HepG2 (cell line): Measurements from ENCODE around the gene FAM120AOS.

ENCODE experiments used
- CTCF ChIP-seq: sonication (generic); formaldehyde crosslinking; IDR thresholded peaks from 2 replicates; pipeline ENCODE4 v1.5.0; 2020; ENCODE audit warnings: mild to moderate bottlenecking, missing genetic modification reagents, moderate library complexity
- EZH2 ChIP-seq: conservative IDR thresholded peaks from 2 replicates; pipeline ENCODE4 v1.6.1; 2012; ENCODE audit warnings: mild to moderate bottlenecking, low read depth, low read length, moderate library complexity
- FOXM1 ChIP-seq: sonication (generic); formaldehyde crosslinking; IDR thresholded peaks from 2 replicates; pipeline ENCODE4 v1.5.0; 2020; ENCODE audit warnings: missing genetic modification reagents
- NR3C1 ChIP-seq: sonication (generic); formaldehyde crosslinking; IDR thresholded peaks from 2 replicates; pipeline ENCODE4 v1.4.0; 2020; ENCODE audit warnings: missing genetic modification reagents
- SOX13 ChIP-seq, 3 experiments: fragments of 450-650 bp in 1 of 3; sonication (generic) in 1 of 3; formaldehyde crosslinking in 1 of 3; IDR thresholded peaks in 2 of 3; conservative IDR thresholded peaks in 1 of 3; 2 replicates each; pipeline versions ENCODE4 v1.5.0 to v1.6.1; 2016 to 2020; ENCODE audit warnings: antibody characterized with exemption in 1 of 3, mild to moderate bottlenecking in 1 of 3, missing compliant biosample characterization in 1 of 3, missing genetic modification reagents in 1 of 3, moderate library complexity in 1 of 3
- ZNF407 ChIP-seq: sonication (generic); formaldehyde crosslinking; IDR thresholded peaks from one replicate; pipeline ENCODE4 v1.5.1; 2020; ENCODE audit warnings: mild to moderate bottlenecking, missing genetic modification reagents; ENCODE audit errors: not compliant biosample characterization
- ZNF605 ChIP-seq: sonication (generic); formaldehyde crosslinking; IDR thresholded peaks from 2 replicates; pipeline ENCODE4 v1.8.0; 2022; ENCODE audit warnings: mild to moderate bottlenecking, missing genetic modification reagents
- TF ChIP-seq, protein P1 (sequence below): sonication (generic); formaldehyde crosslinking; IDR thresholded peaks from 2 replicates; pipeline ENCODE4 v1.4.0; 2020; ENCODE audit warnings: mild to moderate bottlenecking, missing genetic modification reagents
- TF ChIP-seq, protein P2 (sequence below): IDR thresholded peaks from 2 replicates; pipeline ENCODE4 v1.6.1; 2016; ENCODE audit warnings: low read depth, borderline replicate concordance

DNA sequence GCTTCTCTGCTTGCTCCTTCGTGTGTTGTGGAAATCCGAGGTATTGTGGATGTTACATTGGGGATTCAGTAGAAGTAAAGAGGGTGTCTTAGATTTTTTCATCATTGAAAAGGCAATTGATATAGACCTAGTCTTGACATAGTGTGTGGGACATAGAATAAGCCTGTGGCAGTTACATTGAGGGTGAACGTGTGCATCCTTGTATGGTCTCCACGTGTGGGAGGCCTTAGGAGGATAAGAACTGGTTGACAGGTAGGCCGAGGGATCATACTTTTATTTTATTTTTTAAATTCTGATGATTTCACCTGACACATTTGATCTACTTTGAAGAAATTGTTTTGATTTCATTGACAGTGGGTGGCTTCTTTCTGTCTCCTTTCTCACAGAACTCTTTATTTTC, 17.0 kb upstream of the FAM120AOS start:
- TF ChIP-seq, protein P1, sequence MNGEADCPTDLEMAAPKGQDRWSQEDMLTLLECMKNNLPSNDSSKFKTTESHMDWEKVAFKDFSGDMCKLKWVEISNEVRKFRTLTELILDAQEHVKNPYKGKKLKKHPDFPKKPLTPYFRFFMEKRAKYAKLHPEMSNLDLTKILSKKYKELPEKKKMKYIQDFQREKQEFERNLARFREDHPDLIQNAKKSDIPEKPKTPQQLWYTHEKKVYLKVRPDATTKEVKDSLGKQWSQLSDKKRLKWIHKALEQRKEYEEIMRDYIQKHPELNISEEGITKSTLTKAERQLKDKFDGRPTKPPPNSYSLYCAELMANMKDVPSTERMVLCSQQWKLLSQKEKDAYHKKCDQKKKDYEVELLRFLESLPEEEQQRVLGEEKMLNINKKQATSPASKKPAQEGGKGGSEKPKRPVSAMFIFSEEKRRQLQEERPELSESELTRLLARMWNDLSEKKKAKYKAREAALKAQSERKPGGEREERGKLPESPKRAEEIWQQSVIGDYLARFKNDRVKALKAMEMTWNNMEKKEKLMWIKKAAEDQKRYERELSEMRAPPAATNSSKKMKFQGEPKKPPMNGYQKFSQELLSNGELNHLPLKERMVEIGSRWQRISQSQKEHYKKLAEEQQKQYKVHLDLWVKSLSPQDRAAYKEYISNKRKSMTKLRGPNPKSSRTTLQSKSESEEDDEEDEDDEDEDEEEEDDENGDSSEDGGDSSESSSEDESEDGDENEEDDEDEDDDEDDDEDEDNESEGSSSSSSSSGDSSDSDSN (CRISPR knock-in tag): no peak
- TF ChIP-seq SOX13 (IDR thresholded peaks at IDR 0.05) (no peak), SOX13 (CRISPR knock-in tag; conservative IDR thresholded peaks at IDR 0.05 in 1 of 2, IDR thresholded peaks at IDR 0.05 in 1 of 2) (no peak), ZNF605 (no peak), FOXM1 (CRISPR knock-in tag) (no peak), EZH2 (no peak), NR3C1 (CRISPR knock-in tag) (no peak), ZNF407 (no peak), CTCF (CRISPR knock-in tag) (no peak)
- TF ChIP-seq, protein P2, sequence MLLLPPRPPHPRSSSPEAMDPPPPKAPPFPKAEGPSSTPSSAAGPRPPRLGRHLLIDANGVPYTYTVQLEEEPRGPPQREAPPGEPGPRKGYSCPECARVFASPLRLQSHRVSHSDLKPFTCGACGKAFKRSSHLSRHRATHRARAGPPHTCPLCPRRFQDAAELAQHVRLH (CRISPR knock-in tag): no peak
